Ishikawa (cell line): ENCODE measurements around the gene KIF6.

ENCODE experiments used
- NFIC ChIP-seq: IDR thresholded peaks from 2 replicates; pipeline ENCODE4 v1.6.1; 2012
- REST ChIP-seq: IDR thresholded peaks from 2 replicates; pipeline ENCODE4 v1.6.1; 2012; ENCODE audit warnings: low read depth, mild to moderate bottlenecking
- TAF1 ChIP-seq: IDR thresholded peaks from 2 replicates; pipeline ENCODE4 v1.6.1; 2012; ENCODE audit warnings: low read depth, mild to moderate bottlenecking
- YY1 ChIP-seq: IDR thresholded peaks from 2 replicates; pipeline ENCODE4 v1.6.1; 2012; ENCODE audit warnings: low read depth
- ZBTB7A ChIP-seq: IDR thresholded peaks from 2 replicates; pipeline ENCODE4 v1.6.1; 2012; ENCODE audit warnings: low read depth

GRCh38 chr6:39426073-39426456 is 299.1 kb downstream of the KIF6 start:
- TF ChIP-seq TAF1 (no peak), REST (no peak), ZBTB7A (no peak), NFIC (peak; percentile 78), YY1 (no peak)
